HG03103 (cell line): ENCODE results near the gene FAM229A.
"Not testable (repeated sequence)": the region's sequence is repeated elsewhere in the genome, so short reads cannot be mapped to it uniquely, and the experiment has no call there.

Experiments used
- ATAC-seq: cut with Tn5 transposase; IDR thresholded peaks from one replicate; pipeline ENCODE4 v1.9.1; 2021; ENCODE audit warnings: low read depth; ENCODE audit not compliant: unreplicated experiment

The FAM229A gene

GRCh38 chr1:32377541-32378220 is 15.4 kb upstream of the FAM229A start:
- no peak for ATAC-seq

GRCh38 chr1:32376199-32376598 is 13.9 kb upstream of the FAM229A start:
- no peak for ATAC-seq

- no peak for ATAC-seq
These were observed 11.8 kb upstream of the FAM229A start for GRCh38 chr1:32373996-32374592.

GRCh38 chr1:32372149-32372756 is 10.0 kb upstream of the FAM229A start:
- no peak for ATAC-seq

- no peak for ATAC-seq
These were observed 5.8 kb upstream of the FAM229A start for GRCh38 chr1:32367912-32368635.

- no peak for ATAC-seq
These were observed 3.2 kb upstream of the FAM229A start for GRCh38 chr1:32365445-32365844.

GRCh38 chr1:32364836-32365235 is 2.6 kb upstream of the FAM229A start:
- ATAC-seq, result no peak

GRCh38 chr1:32363713-32364112 is 1.4 kb upstream of the FAM229A start:
- ATAC-seq, result no peak

- no peak for ATAC-seq
These were observed 411 bp downstream of the FAM229A start for GRCh38 chr1:32361674-32362473.

GRCh38 chr1:32361308-32361673 is 994 bp downstream of the FAM229A start:
- no peak for ATAC-seq

- no peak for ATAC-seq
These were observed 3.9 kb downstream of the FAM229A start for GRCh38 chr1:32358435-32358834.

GRCh38 chr1:32357614-32358013 is 4.7 kb downstream of the FAM229A start:
- no peak for ATAC-seq

- no peak for ATAC-seq
These were observed 5.8 kb downstream of the FAM229A start for GRCh38 chr1:32356478-32356877.

GRCh38 chr1:32355778-32356177 is 6.5 kb downstream of the FAM229A start:
- not testable (repeated sequence) for ATAC-seq

- ATAC-seq, result no peak
These were observed 8.3 kb downstream of the FAM229A start for GRCh38 chr1:32353886-32354570.

GRCh38 chr1:32353431-32353830 is 8.9 kb downstream of the FAM229A start:
- ATAC-seq, result no peak

GRCh38 chr1:32352831-32353383 is 9.4 kb downstream of the FAM229A start:
- ATAC-seq, result no peak

GRCh38 chr1:32352239-32352745 is 10.0 kb downstream of the FAM229A start:
- ATAC-seq, result no peak

- ATAC-seq, result peak; percentile 79
These were observed 10.7 kb downstream of the FAM229A start for GRCh38 chr1:32351399-32352238.
